OCI-LY7 (cell line): Measurements from ENCODE around the gene RAPGEF5.

ENCODE experiments used
- CTCF ChIP-seq: fragments of 200-600 bp; sonication (generic); conservative IDR thresholded peaks from 2 replicates; pipeline ENCODE4 v1.5.1; 2014; ENCODE audit warnings: mild to moderate bottlenecking, antibody characterized with exemption, low read length, moderate library complexity, mixed read lengths
- EZH2phosphoT487 ChIP-seq: fragments of 200-600 bp; sonication (generic); IDR thresholded peaks from 2 replicates; pipeline ENCODE4 v1.6.1; 2018; ENCODE audit warnings: low read depth, borderline replicate concordance, mild to moderate bottlenecking, mixed run types, antibody characterized with exemption, low read length, moderate library complexity, mixed read lengths

DNA sequence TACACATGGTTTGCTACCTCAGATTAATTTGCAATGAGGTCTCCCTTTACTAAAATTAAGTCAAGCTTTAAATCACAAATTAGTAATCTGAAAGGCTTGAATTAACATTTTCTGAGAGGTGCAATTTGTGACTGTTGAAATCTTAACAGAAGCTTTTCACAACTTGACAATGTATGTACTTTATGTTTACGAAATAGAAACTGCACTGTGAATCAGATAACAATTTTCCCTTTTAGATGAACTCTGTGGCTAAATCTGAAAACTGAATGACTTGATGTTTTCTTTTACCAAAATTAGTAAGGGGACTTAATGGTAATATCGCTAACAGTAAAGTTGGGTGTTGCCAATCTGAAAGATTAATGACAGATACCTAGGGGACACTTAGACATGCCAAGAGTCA is 197.6 kb downstream of the RAPGEF5 start:
- TF ChIP-seq CTCF (no peak), EZH2phosphoT487 (no peak)
